Stomach (tissue), 9 donors: Measurements from ENCODE around the gene PAX5. TPM values are rescaled to one million over a fixed set of nuclear protein-coding genes. Genes with fewer than 3 reads are reported as not detected.

Experiments
- DNase-seq, 2 donors: peaks; one replicate each; pipeline versions ENCODE4 v3.0.0 to v3.0.0-alpha.2; 2013 to 2019
- H3K27ac ChIP-seq, 5 donors: fragments of 200-600 bp in 4 of 5; sonication (generic) in 4 of 5; one replicate each; pipeline ENCODE4 v1.5.1; 2013 to 2019; ENCODE audit warnings: mild to moderate bottlenecking in 1 of 5, moderate library complexity in 1 of 5
- H3K27me3 ChIP-seq, 3 donors: fragments of 200-600 bp; sonication (generic); one replicate each; pipeline ENCODE4 v1.5.1; 2017 to 2019; ENCODE audit warnings: mixed run types in 1 of 3
- H3K36me3 ChIP-seq, 4 donors: fragments of 200-600 bp; sonication (generic); 1 replicate in 3 of 4; 2 replicates in 1 of 4; pipeline ENCODE4 v1.5.1; 2016 to 2019
- H3K4me1 ChIP-seq, 4 donors: fragments of 200-600 bp; sonication (generic); one replicate each; pipeline ENCODE4 v1.5.1; 2016 to 2019
- H3K4me3 ChIP-seq, 4 donors: fragments of 200-600 bp; sonication (generic) in 3 of 4; one replicate each; pipeline ENCODE4 v1.5.1; 2016 to 2019; ENCODE audit warnings: mild to moderate bottlenecking in 1 of 4
- H3K9me3 ChIP-seq, 4 donors: fragments of 200-600 bp; sonication (generic); one replicate each; pipeline ENCODE4 v1.5.1; 2016 to 2019
- EP300 ChIP-seq: sonication (generic); formaldehyde crosslinking; IDR thresholded peaks from one replicate; pipeline ENCODE4 v1.6.1; 2017; ENCODE audit warnings: antibody characterized with exemption
- POLR2A ChIP-seq, 4 donors: fragments of 450-650 bp; IDR thresholded peaks; one replicate each; pipeline ENCODE4 v1.6.1; 2016; ENCODE audit warnings: antibody characterized with exemption in 4 of 4, control low read depth in 2 of 4, mild to moderate bottlenecking in 1 of 4, moderate library complexity in 1 of 4
- POLR2AphosphoS5 ChIP-seq, 3 donors: sonication (generic); formaldehyde crosslinking; IDR thresholded peaks; one replicate each; pipeline ENCODE4 v1.6.1; 2016; ENCODE audit warnings: antibody characterized with exemption in 3 of 3
- WGBS, 5 donors: extraction: QIAGEN DNeasy Blood & Tissue Kit in 3 of 5; methylation state at CpG; one replicate each; pipeline versions ENCODE4 v1.1.5 to v1.1.7; 2013 to 2018; 5-methylcytosine and 5-hydroxymethylcytosine counted together
- intact Hi-C: fragments of 100-400 bp; cut with DNase I; formaldehyde crosslinking; loops from one replicate; pipeline ENCODE4 v1.15.1; 2023; ENCODE audit warnings: low total_unique reads
- polyA plus RNA-seq, 3 donors: library from polyadenylated mRNA; stranded (reverse); fragments of 200-250 nt; gene quantifications; one replicate each; pipeline ENCODE4 v1.2.3, GENCODE V29; 2013
- total RNA-seq, 5 donors: library from RNA; depleted of rRNA; stranded (reverse); fragments of >200 nt; gene quantifications; one replicate each; pipeline versions ENCODE4 v1.1.0 to v1.2.3, GENCODE V29; 2014 to 2016
- TF ChIP-seq, protein P1 (sequence below), 7 experiments: fragments of 450-650 bp in 4 of 7; fragments of 200-600 bp in 3 of 7; sonication (generic) in 3 of 7; IDR thresholded peaks; one replicate each; pipeline ENCODE4 v1.5.1; 2016 to 2019; ENCODE audit warnings: antibody characterized with exemption in 7 of 7, control low read depth in 2 of 7, mild to moderate bottlenecking in 1 of 7
- donor health status: healthy with polysubstance abuse.
- donor health status: Bipolar disorder and iron deficiency.
- donor health status: healthy.

PAX5 gene
- total and polyA plus RNA-seq, 8 donors: 0.43 to 1.3 TPM; not detected in 6

DNA sequence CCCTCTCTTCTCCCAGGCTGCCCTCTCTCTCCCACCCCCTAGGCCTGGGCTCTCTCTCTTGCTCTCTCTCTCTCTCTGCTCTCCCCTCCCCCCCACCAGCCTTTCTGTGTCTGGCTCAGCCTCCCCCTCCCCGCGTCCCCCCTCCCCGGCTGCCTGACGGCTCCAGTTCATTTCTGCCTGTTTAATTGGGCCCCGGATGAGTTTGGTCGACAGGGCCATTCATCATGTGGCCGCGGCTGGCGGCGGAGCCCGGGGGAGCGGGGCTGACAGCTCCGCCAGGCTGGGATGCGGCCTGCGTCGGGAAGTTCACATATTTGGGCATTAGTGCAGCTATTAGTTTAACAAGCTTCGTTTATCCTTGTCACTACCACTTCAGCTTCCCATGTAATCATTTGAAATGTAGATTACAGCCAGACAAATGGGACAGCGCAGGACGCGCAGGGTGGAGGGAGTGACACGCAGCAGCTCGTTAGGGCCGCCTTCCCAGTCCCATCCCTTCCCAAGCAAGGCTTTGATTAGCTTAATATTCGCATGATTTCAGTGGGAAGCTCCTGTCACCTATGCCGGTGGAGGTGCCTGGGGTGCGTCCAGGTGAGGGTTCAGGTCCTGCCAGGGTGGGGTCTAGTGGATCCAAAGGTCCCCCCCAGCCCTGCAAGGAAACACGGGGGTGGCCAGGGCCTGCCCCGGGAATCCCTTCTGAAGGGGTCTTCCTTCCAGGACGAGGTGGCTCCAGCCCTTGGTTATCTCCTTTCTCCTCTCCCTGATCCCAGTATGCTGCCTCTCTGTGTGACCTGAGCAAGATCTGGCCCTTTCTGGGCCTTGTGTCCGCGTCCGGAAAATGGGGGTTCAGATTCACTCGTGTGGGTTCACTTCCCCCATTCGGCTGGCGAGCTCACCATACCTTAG lies 214.8 kb downstream of the PAX5 start:
- Histone ChIP-seq H3K9me3 (no peaks in the 10 kb centered on the region), H3K27ac (no peak overlapping the region), H3K4me3 (peak overlapping the region; percentile 31 to 35 (median 35)), H3K27me3 (peaks cover 0 to 56% (median 32%) of the 10 kb centered on the region in 3 donors), H3K4me1 (peaks cover 8 to 18% (median 12%) of the 10 kb centered on the region in 4 donors), H3K36me3 (no peaks in the 10 kb centered on the region)
- DNase-seq: peak in 1 of 2 donors; percentile 82
- intact Hi-C loops: no loop called here
- TF ChIP-seq, protein P1, sequence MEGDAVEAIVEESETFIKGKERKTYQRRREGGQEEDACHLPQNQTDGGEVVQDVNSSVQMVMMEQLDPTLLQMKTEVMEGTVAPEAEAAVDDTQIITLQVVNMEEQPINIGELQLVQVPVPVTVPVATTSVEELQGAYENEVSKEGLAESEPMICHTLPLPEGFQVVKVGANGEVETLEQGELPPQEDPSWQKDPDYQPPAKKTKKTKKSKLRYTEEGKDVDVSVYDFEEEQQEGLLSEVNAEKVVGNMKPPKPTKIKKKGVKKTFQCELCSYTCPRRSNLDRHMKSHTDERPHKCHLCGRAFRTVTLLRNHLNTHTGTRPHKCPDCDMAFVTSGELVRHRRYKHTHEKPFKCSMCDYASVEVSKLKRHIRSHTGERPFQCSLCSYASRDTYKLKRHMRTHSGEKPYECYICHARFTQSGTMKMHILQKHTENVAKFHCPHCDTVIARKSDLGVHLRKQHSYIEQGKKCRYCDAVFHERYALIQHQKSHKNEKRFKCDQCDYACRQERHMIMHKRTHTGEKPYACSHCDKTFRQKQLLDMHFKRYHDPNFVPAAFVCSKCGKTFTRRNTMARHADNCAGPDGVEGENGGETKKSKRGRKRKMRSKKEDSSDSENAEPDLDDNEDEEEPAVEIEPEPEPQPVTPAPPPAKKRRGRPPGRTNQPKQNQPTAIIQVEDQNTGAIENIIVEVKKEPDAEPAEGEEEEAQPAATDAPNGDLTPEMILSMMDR (IDR thresholded peaks at IDR 0.05): no peak
- TF ChIP-seq EP300 (no peak), POLR2AphosphoS5 (IDR thresholded peaks at IDR 0.05) (no peak), POLR2A (IDR thresholded peaks at IDR 0.05) (no peak)
- whole genome bisulfite sequencing, 5 donors: 33 to 40% (median 36%) methylated on average over 35 of the region's 35 CpGs

DNA sequence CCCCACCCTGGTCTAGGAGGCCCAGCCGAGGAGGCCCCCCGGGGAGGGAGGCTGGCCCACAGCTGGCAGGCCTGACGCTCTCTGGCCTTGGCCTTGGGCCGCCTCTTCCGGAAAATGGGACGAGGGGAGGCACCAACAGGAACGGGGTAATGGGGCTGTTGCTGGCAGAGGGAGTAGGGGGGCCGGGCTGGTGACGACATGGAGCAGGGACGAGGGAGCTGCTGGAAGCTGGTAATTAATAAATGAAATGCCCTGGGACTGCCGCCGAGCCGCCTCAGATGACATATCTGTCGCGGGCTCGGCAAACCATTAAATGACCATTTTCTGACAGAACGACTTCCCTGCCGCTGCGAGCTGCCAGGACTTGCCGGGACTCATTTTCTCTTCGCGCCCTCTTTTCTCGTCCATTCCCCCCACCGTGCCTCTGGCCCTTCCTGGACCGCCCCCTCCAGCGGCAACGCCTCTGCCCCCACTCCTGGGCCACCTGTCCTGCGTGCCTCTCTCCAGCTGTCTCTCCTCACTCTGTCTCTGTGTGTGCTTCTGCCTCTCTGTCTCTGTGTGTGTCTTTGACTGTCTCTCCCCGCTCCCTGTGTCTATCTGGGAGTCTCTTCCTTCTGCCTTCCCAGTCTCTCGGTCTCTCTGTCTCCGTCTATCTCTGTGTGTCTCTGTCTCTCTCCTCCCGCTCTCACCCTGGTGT lies 215.7 kb downstream of the PAX5 start:
- Histone ChIP-seq H3K4me3 (peak overlapping the region; percentile 31 to 35 (median 35)), H3K9me3 (no peaks in the 10 kb centered on the region), H3K4me1 (peaks cover 8 to 18% (median 12%) of the 10 kb centered on the region in 4 donors), H3K27ac (peak overlapping the region in 1 of 5 donors; percentile 27), H3K36me3 (no peaks in the 10 kb centered on the region), H3K27me3 (peaks cover 0 to 56% (median 32%) of the 10 kb centered on the region in 3 donors)
- TF ChIP-seq POLR2AphosphoS5 (IDR thresholded peaks at IDR 0.05): no peak
- TF ChIP-seq, protein P1 (IDR thresholded peaks at IDR 0.05): no peak
- no peak for TF ChIP-seq POLR2A (IDR thresholded peaks at IDR 0.05)
- TF ChIP-seq EP300: no peak
- 6 to 20% (median 14%) methylated on average over 32 of the region's 32 CpGs for WGBS, 5 donors
- peak in 1 of 2 donors; percentile 60 for DNase-seq
- intact Hi-C loops: no loop called here

DNA sequence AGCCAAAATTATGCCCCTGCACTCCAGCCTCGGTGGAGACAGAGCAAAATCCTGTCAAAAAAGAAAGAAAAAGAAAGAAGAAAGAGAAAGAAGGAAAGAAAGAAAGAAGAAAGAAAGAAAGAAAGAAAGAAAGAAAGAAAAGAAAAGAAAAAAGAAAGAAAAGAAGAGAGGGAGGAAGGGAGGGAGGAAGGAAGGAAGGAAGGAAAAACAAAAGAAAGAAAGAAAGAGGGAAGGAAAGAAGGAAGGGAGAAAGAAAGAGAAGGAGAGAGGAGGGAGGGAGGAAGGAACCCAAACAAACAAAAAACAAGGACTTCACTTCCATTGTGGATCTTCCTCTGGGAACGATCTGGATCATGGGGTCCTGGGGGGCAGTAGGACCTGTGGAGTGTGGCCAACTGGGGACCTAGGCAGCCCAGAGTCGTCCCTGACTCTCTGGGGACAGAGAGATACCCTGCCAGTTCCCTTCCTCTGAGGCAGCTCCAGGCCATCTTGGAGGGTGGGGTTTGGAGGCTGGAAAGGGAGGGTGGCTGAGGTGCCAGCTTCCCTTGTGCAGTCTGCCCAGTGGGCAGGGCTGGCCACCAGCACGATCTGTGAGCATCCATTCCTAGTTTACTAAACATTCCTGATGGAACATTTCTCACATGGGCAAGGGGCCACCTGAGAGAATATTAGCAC lies 216.8 kb downstream of the PAX5 start:
- H3K9me3 ChIP-seq: peaks cover 0 to 4% (median 1%) of the 10 kb centered on the region in 4 donors
- H3K4me1 ChIP-seq: peaks cover 8 to 18% (median 12%) of the 10 kb centered on the region in 4 donors
- peaks cover 0 to 56% (median 32%) of the 10 kb centered on the region in 3 donors for H3K27me3 ChIP-seq
- no peak for DNase-seq
- no peaks in the 10 kb centered on the region for H3K36me3 ChIP-seq
- H3K4me3 ChIP-seq: no peak overlapping the region
- TF ChIP-seq EP300 (no peak), POLR2AphosphoS5 (IDR thresholded peaks at IDR 0.05) (no peak), POLR2A (IDR thresholded peaks at IDR 0.05) (no peak)
- TF ChIP-seq, protein P1 (IDR thresholded peaks at IDR 0.05): no peak
- intact Hi-C loops: no loop called here
- H3K27ac ChIP-seq: no peak overlapping the region
- WGBS, 5 donors: 57 to 76% (median 71%) methylated on average over 4 of the region's 4 CpGs

DNA sequence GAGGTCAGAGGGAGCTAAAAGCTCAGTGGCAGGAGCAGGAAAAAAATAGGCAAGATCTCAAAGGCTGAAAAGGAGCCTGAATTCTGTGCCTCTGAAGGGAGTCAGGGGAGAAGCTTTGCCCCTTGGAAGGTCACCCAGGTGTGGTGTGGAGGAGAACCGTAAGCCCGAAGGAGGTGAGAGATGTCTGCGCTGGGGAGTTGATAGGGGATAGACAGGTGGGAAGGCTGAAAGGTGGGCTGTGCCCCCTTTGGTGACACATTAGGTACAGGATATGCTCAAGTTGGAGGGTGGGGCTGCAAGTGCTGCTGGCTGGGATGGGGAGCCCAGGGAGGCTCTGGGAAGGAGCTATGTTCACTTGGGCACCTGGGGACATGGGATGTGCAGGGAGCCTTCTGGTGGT lies 217.7 kb downstream of the PAX5 start:
- 93 to 97% (median 96%) methylated on average over 3 of the region's 3 CpGs for WGBS, 5 donors
- Histone ChIP-seq H3K4me1 (peaks cover 8 to 18% (median 12%) of the 10 kb centered on the region in 4 donors), H3K27me3 (peaks cover 0 to 56% (median 32%) of the 10 kb centered on the region in 3 donors), H3K9me3 (peaks cover 0 to 5% (median 3%) of the 10 kb centered on the region in 4 donors), H3K36me3 (no peaks in the 10 kb centered on the region), H3K4me3 (no peak overlapping the region), H3K27ac (no peak overlapping the region)
- TF ChIP-seq POLR2AphosphoS5 (IDR thresholded peaks at IDR 0.05) (no peak), EP300 (no peak), POLR2A (IDR thresholded peaks at IDR 0.05) (no peak)
- TF ChIP-seq, protein P1 (IDR thresholded peaks at IDR 0.05): no peak
- DNase-seq: no peak
- intact Hi-C loops: no loop called here
